ENCODE data around the gene TOX3.

- TF ChIP-seq CTCF (IDR thresholded peaks at IDR 0.05) = no peak
- no peak for TF ChIP-seq POLR2A (IDR thresholded peaks at IDR 0.05)
Observed at GRCh38 chr16:52437277-52437670, 109.7 kb downstream of the TOX3 start.
